HepG2 (cell line): ENCODE results near the gene WARS2. TPM values are rescaled to one million over a fixed set of nuclear protein-coding genes. Genes with fewer than 3 reads are reported as not detected.

Experiments
- ATAC-seq: fragments of 200-7000 bp; cut with Tn5 transposase; 3 replicates; pipeline ENCODE4 v1.9.1; 2020; ENCODE audit warnings: mild to moderate bottlenecking, moderate library complexity
- BruUV-seq: library from RNA; stranded (reverse); fragments of 400-500 nt; replicated peaks from 2 replicates; lab custom pipeline; 2021; lab: Mats Ljungman, UMichigan
- CTCF ChIA-PET: fragments of 300-600 bp; formaldehyde crosslinking; extraction: SDS; loops from one replicate; lab custom pipeline; 2021; ENCODE audit warnings: low total read pairs, inconsistent platforms, low intra/inter-chr PET ratio; lab: Yijun Ruan, JAX
- POLR2A ChIA-PET: fragments of 350-600 bp; sonication (Branson Sonifier 250); formaldehyde crosslinking; loops from one replicate; lab custom pipeline; 2020; ENCODE audit warnings: antibody characterized with exemption, inconsistent platforms; lab: Yijun Ruan, JAX
- DNase-seq: peaks from one replicate; pipeline ENCODE4 v3.0.0-alpha.2; 2015; ENCODE audit warnings: low spot score
- FAIRE-seq: peaks from 3 replicates; lab custom pipeline; 2011; peaks lifted over from hg19 to GRCh38; lab: Jason Lieb, UNC
- H2AFZ ChIP-seq: one replicate; pipeline ENCODE4 v1.6.1; 2011; ENCODE audit warnings: low read length, inconsistent platforms
- H3K27ac ChIP-seq: fragments of 300-600 bp; 3 replicates; pipeline ENCODE4 v1.8.0; 2011; ENCODE audit warnings: mixed run types, mild to moderate bottlenecking, mixed read lengths, low read length, inconsistent platforms; ENCODE audit not compliant: insufficient read depth; ENCODE audit errors: extremely low read length
- H3K27me3 ChIP-seq, 2 experiments: fragments of 200-600 bp in 1 of 2; 2 replicates in 1 of 2; 3 replicates in 1 of 2; pipeline versions ENCODE4 v1.6.0 to v1.8.0; 2011; ENCODE audit warnings: low read length in 2 of 2, mild to moderate bottlenecking in 2 of 2, moderate library complexity in 2 of 2, inconsistent platforms in 1 of 2; ENCODE audit not compliant: insufficient read depth in 2 of 2, control insufficient read depth in 1 of 2
- H3K36me3 ChIP-seq, 2 experiments: fragments of 200-600 bp in 1 of 2; replicated peaks in 1 of 2; 2 replicates in 1 of 2; 3 replicates in 1 of 2; pipeline versions ENCODE4 v1.5.1 to v1.8.0; 2011; ENCODE audit warnings: low read length in 2 of 2, inconsistent platforms in 1 of 2; ENCODE audit not compliant: insufficient read depth in 2 of 2, control insufficient read depth in 1 of 2
- H3K4me1 ChIP-seq: 2 replicates; pipeline ENCODE4 v1.5.1; 2012; ENCODE audit warnings: low read length, inconsistent platforms; ENCODE audit not compliant: insufficient read depth
- H3K4me2 ChIP-seq: 2 replicates; pipeline ENCODE4 v1.6.0; 2011; ENCODE audit warnings: low read depth, low read length, inconsistent platforms
- H3K4me3 ChIP-seq, 3 experiments: fragments of 200-600 bp in 1 of 3; sonication (generic), shearing (Covaris generic) in 1 of 3; replicated peaks in 1 of 3; 2 replicates each; pipeline ENCODE4 v1.5.1; 2011 to 2016; ENCODE audit warnings: low read length in 3 of 3, inconsistent platforms in 2 of 3, low read depth in 2 of 3, mild to moderate bottlenecking in 2 of 3, control low read depth in 1 of 3, mixed read lengths in 1 of 3; ENCODE audit not compliant: insufficient read depth in 1 of 3
- H3K79me2 ChIP-seq: one replicate; pipeline ENCODE4 v1.6.1; 2011; ENCODE audit warnings: low read length, inconsistent platforms; ENCODE audit not compliant: insufficient read depth
- H3K9ac ChIP-seq: 2 replicates; pipeline ENCODE4 v1.6.0; 2011; ENCODE audit warnings: mild to moderate bottlenecking, low read depth, low read length, inconsistent platforms; ENCODE audit not compliant: insufficient read depth
- H3K9me3 ChIP-seq: 2 replicates; pipeline ENCODE4 v1.5.1; 2012; ENCODE audit warnings: mild to moderate bottlenecking, low read length
- H4K20me1 ChIP-seq: 2 replicates; pipeline ENCODE4 v1.6.0; 2011; ENCODE audit warnings: inconsistent platforms, mild to moderate bottlenecking, low read length, moderate library complexity; ENCODE audit not compliant: insufficient read depth
- ASH2L ChIP-seq: fragments of 300-600, 200-600 bp; sonication (generic); IDR thresholded peaks from 2 replicates; pipeline ENCODE4 v1.7.0; 2017; ENCODE audit warnings: low read depth, mild to moderate bottlenecking, moderate library complexity, mixed read lengths, low read length; ENCODE audit not compliant: insufficient read length
- BORCS8-MEF2B ChIP-seq: sonication (generic); formaldehyde crosslinking; IDR thresholded peaks from 2 replicates; pipeline ENCODE4 v1.8.0; 2022; ENCODE audit warnings: mild to moderate bottlenecking, missing genetic modification reagents
- EZH2 ChIP-seq: conservative IDR thresholded peaks from 2 replicates; pipeline ENCODE4 v1.6.1; 2012; ENCODE audit warnings: mild to moderate bottlenecking, low read depth, low read length, moderate library complexity
- GZF1 ChIP-seq: sonication (generic); formaldehyde crosslinking; IDR thresholded peaks from 2 replicates; pipeline ENCODE4 v1.5.1; 2020; ENCODE audit warnings: mild to moderate bottlenecking, missing genetic modification reagents
- KLF6 ChIP-seq: IDR thresholded peaks from 2 replicates; pipeline ENCODE4 v1.8.0; 2016; ENCODE audit warnings: missing biosample characterization, missing genetic modification reagents
- ZNF552 ChIP-seq: sonication (generic); formaldehyde crosslinking; IDR thresholded peaks from 2 replicates; pipeline ENCODE4 v1.9.0; 2022; ENCODE audit warnings: missing genetic modification reagents, mild to moderate bottlenecking, borderline replicate concordance
- WGBS: methylation state at CpG from one replicate; pipeline ENCODE4 v1.1.6; 2017; ENCODE audit warnings: low lambda C conversion rate; 5-methylcytosine and 5-hydroxymethylcytosine counted together
- in situ Hi-C: cut with HindIII; loops from 2 replicates; pipeline ENCODE4 v1.10.0; 2017; ENCODE audit warnings: low pct_unique_long_range_greater_than_20kb; ENCODE audit not compliant: extremely low pct_ligation_motif_present
- intact Hi-C: fragments of 100-400 bp; cut with micrococcal nuclease; formaldehyde crosslinking; loops from one replicate; pipeline ENCODE4 v1.10.0; 2022; ENCODE audit not compliant: unreplicated experiment
- polyA plus RNA-seq, 8 experiments: library from polyadenylated mRNA; depleted of rRNA in 3 of 8; stranded (reverse) in 7 of 8; unstranded in 1 of 8; fragments of >200 nt; fragmentation: Illumina TruSeq in 4 of 8; extraction: Trizol in 4 of 8; gene quantifications; 2 replicates each; pipeline versions ENCODE4 v1.2.1 to v1.2.3, GENCODE V29; 2011 to 2016; ENCODE audit warnings: low read depth in 4 of 8, missing spikeins in 1 of 8, mixed read lengths in 1 of 8; ENCODE audit not compliant: insufficient read depth in 1 of 8
- total RNA-seq, 5 experiments: library from RNA; depleted of rRNA; stranded (reverse); fragments of >200 nt; fragmentation: Illumina TruSeq; extraction: Trizol; gene quantifications; 2 replicates each; pipeline ENCODE4 v1.2.3, GENCODE V29; 2016; ENCODE audit warnings: low read depth in 1 of 5
- TF ChIP-seq, protein P1 (sequence below): sonication (generic); formaldehyde crosslinking; IDR thresholded peaks from 2 replicates; pipeline ENCODE4; 2020; ENCODE audit warnings: missing genetic modification reagents, mild to moderate bottlenecking, borderline replicate concordance

WARS2 gene
- total and polyA plus RNA-seq, 2 of the 13 experiments (the other 11 are each of a cell fraction or from before 2014, with no cell fraction given), result 12.4 to 18.8 TPM

DNA sequence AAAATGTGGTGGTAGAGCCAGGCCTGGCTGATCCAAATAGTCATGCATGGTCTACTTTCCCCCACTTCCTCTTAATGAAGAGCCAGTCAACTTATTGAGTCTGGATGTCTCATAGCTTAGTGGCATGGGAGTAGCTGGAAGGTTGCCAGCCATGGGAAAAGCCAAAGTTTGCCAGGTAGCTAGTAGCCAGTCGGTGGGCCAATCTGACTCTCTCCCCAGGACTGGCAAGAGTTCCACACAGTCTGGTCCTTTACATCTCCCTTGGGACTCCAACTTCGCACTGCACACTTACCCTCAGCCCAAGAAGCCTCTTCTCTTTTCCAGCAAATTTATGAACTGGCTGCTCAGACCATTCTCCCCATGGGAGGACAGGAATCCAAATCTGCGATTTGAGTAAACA is 8.3 kb downstream of the WARS2 start:
- H3K9me3 ChIP-seq, result no peaks in the 10 kb centered on the region
- in situ Hi-C loops, result no loop called here
- no peak overlapping the region for H2AFZ ChIP-seq
- no peaks in the 10 kb centered on the region for H3K27me3 ChIP-seq
- no peak overlapping the region for H3K4me2 ChIP-seq
- ChIA-PET CTCF (no interaction called here), POLR2A (no interaction called here)
- H3K27ac ChIP-seq, result no peak overlapping the region
- H4K20me1 ChIP-seq, result no peaks in the 10 kb centered on the region
- H3K9ac ChIP-seq, result no peak overlapping the region
- 100% methylated on average over 2 of the region's 3 CpGs for whole genome bisulfite sequencing
- H3K36me3 ChIP-seq, result no peaks in the 10 kb centered on the region
- peaks cover 13% of the 10 kb centered on the region for H3K4me1 ChIP-seq
- TF ChIP-seq GZF1, result no peak
- TF ChIP-seq ZNF552 (CRISPR knock-in tag), result no peak
- no peak for TF ChIP-seq KLF6
- TF ChIP-seq BORCS8-MEF2B, result no peak
- TF ChIP-seq EZH2, result no peak
- TF ChIP-seq, protein P1, sequence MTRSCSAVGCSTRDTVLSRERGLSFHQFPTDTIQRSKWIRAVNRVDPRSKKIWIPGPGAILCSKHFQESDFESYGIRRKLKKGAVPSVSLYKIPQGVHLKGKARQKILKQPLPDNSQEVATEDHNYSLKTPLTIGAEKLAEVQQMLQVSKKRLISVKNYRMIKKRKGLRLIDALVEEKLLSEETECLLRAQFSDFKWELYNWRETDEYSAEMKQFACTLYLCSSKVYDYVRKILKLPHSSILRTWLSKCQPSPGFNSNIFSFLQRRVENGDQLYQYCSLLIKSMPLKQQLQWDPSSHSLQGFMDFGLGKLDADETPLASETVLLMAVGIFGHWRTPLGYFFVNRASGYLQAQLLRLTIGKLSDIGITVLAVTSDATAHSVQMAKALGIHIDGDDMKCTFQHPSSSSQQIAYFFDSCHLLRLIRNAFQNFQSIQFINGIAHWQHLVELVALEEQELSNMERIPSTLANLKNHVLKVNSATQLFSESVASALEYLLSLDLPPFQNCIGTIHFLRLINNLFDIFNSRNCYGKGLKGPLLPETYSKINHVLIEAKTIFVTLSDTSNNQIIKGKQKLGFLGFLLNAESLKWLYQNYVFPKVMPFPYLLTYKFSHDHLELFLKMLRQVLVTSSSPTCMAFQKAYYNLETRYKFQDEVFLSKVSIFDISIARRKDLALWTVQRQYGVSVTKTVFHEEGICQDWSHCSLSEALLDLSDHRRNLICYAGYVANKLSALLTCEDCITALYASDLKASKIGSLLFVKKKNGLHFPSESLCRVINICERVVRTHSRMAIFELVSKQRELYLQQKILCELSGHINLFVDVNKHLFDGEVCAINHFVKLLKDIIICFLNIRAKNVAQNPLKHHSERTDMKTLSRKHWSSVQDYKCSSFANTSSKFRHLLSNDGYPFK (CRISPR knock-in tag), result no peak
- TF ChIP-seq ASH2L, result no peak
- H3K4me3 ChIP-seq, result no peak overlapping the region
- intact Hi-C loops, result no loop called here
- peaks cover 6% of the 10 kb centered on the region for H3K79me2 ChIP-seq
- DNase-seq (no peak), FAIRE-seq (no peak), ATAC-seq (no peak)
- BruUV-seq, result no TSS peak
